Activated CD4-positive, alpha-beta T cell treated with anti-CD3 and anti-CD28 coated beads for 48 hours (primary cell): Measurements from ENCODE around the gene RTN3.
"Not testable (repeated sequence)": the region's sequence is repeated elsewhere in the genome, so short reads cannot be mapped to it uniquely, and the experiment has no call there.

Experiments used
- DNase-seq: peaks from one replicate; pipeline ENCODE4 v3.0.0-alpha.2; 2020

RTN3 gene

GRCh38 chr11:63683133-63683991 is 2.1 kb downstream of the RTN3 start:
- no peak for DNase-seq

- not testable (repeated sequence) for DNase-seq
Measured at GRCh38 chr11:63685158-63685721, 3.9 kb downstream of the RTN3 start.

GRCh38 chr11:63686926-63687325 is 5.6 kb downstream of the RTN3 start:
- no peak for DNase-seq

GRCh38 chr11:63687845-63688244 is 6.5 kb downstream of the RTN3 start:
- peak; percentile 52 for DNase-seq

- no peak for DNase-seq
Measured at GRCh38 chr11:63694596-63694995, 13.3 kb downstream of the RTN3 start.

GRCh38 chr11:63698976-63699733 is 17.9 kb downstream of the RTN3 start:
- DNase-seq: no peak

GRCh38 chr11:63699896-63700295 is 18.6 kb downstream of the RTN3 start:
- DNase-seq: no peak

- no peak for DNase-seq
Measured at GRCh38 chr11:63705526-63705925, 24.2 kb downstream of the RTN3 start.

GRCh38 chr11:63708764-63709163 is 27.5 kb downstream of the RTN3 start:
- no peak for DNase-seq

- no peak for DNase-seq
Measured at GRCh38 chr11:63709336-63709884, 28.1 kb downstream of the RTN3 start.

GRCh38 chr11:63710476-63711217 is 29.3 kb downstream of the RTN3 start:
- DNase-seq: no peak

GRCh38 chr11:63711838-63712237 is 30.5 kb downstream of the RTN3 start:
- no peak for DNase-seq

- DNase-seq: no peak
Measured at GRCh38 chr11:63713766-63714165, 32.5 kb downstream of the RTN3 start.

GRCh38 chr11:63716046-63716445 is 34.7 kb downstream of the RTN3 start:
- no peak for DNase-seq

- DNase-seq: no peak
Measured at GRCh38 chr11:63719001-63719400, 37.7 kb downstream of the RTN3 start.

- DNase-seq: no peak
Measured at GRCh38 chr11:63719987-63720386, 38.7 kb downstream of the RTN3 start.

GRCh38 chr11:63720611-63721010 is 39.3 kb downstream of the RTN3 start:
- no peak for DNase-seq

- no peak for DNase-seq
Measured at GRCh38 chr11:63729326-63729725, 48.0 kb downstream of the RTN3 start.

GRCh38 chr11:63736864-63737263 is 55.6 kb downstream of the RTN3 start:
- DNase-seq: no peak

- DNase-seq: no peak
Measured at GRCh38 chr11:63737718-63738117, 56.4 kb downstream of the RTN3 start.

GRCh38 chr11:63738720-63739360 is 57.5 kb downstream of the RTN3 start:
- DNase-seq: peak; percentile 76
